Measurements from ENCODE around the gene PARVB. TPM values are rescaled to one million over a fixed set of nuclear protein-coding genes. Genes with fewer than 3 reads are reported as not detected.
A peak's percentile ranks its signal among the peaks of the same experiment; 100 is the strongest.

PARVB gene
- polyA plus RNA-seq, 1 donor (not counting 4 experiments of a cell fraction or from before 2014, with no cell fraction given): 10.5 TPM

DNA sequence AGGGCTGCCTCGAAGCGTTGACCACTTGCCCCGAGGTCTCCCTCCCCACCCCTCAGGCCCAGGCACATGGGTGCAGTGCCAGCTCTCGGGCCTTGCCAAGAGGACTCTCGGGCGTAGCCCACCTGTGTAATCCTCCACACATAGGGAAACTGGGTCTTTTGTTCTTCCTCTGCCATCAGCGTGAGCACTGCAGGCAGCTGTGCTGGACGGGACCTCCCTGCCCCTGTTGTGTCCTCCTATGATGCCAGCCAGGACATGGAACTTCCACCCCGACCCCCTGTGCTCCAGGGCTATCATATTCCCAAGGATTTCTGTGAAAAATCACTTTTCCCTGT is 66.4 kb downstream of the PARVB start:
- H3K36me3 ChIP-seq (ENCODE audit: control insufficient read depth in 2 of 2, extremely low read depth in 1 of 2, insufficient read depth in 2 of 2, low read length in 2 of 2): no peaks in the 10 kb centered on the region
- peaks cover 23% of the 10 kb centered on the region for H3K27me3 ChIP-seq (ENCODE audit: control insufficient read depth, extremely low read depth, insufficient read depth, low read length)
- H3K9me1 ChIP-seq (ENCODE audit: control insufficient read depth, extremely low read depth, insufficient read depth, low read length): no peaks in the 10 kb centered on the region
- H3K4me1 ChIP-seq (ENCODE audit: control insufficient read depth, extremely low read depth, insufficient read depth, low read length): peaks cover 8% of the 10 kb centered on the region
- DNase-seq (ENCODE audit: low read depth, low spot score): no peak
- H3K27ac ChIP-seq (ENCODE audit: control insufficient read depth, insufficient read depth, low read length): no peak overlapping the region
- dilution Hi-C loops (cut with MboI; ENCODE audit: extremely low pct_ligation_motif_present, low sequenced_read_pairs): no loop called here
- no peak overlapping the region for H3K9ac ChIP-seq (ENCODE audit: control insufficient read depth, extremely low read depth, insufficient read depth, low read length)
- H4K20me1 ChIP-seq (ENCODE audit: control insufficient read depth, extremely low read depth, insufficient read depth, low read length): no peaks in the 10 kb centered on the region
- H2AFZ ChIP-seq (ENCODE audit: control insufficient read depth, low read length): no peak overlapping the region
- H3K4me3 ChIP-seq (ENCODE audit: control insufficient read depth in 2 of 3, extremely low read depth in 1 of 3, insufficient read depth in 2 of 3, low read depth in 1 of 3, low read length in 3 of 3): no peak overlapping the region
- H3K4me2 ChIP-seq (ENCODE audit: control insufficient read depth, extremely low read depth, insufficient read depth, low read depth, low read length): no peak overlapping the region
- FAIRE-seq: no peak
- no peaks in the 10 kb centered on the region for H3K79me2 ChIP-seq (ENCODE audit: control insufficient read depth, insufficient read depth, low read length)
- no peaks in the 10 kb centered on the region for H3K9me3 ChIP-seq (ENCODE audit: control insufficient read depth, low read depth, low read length)
- TF ChIP-seq, protein P1, sequence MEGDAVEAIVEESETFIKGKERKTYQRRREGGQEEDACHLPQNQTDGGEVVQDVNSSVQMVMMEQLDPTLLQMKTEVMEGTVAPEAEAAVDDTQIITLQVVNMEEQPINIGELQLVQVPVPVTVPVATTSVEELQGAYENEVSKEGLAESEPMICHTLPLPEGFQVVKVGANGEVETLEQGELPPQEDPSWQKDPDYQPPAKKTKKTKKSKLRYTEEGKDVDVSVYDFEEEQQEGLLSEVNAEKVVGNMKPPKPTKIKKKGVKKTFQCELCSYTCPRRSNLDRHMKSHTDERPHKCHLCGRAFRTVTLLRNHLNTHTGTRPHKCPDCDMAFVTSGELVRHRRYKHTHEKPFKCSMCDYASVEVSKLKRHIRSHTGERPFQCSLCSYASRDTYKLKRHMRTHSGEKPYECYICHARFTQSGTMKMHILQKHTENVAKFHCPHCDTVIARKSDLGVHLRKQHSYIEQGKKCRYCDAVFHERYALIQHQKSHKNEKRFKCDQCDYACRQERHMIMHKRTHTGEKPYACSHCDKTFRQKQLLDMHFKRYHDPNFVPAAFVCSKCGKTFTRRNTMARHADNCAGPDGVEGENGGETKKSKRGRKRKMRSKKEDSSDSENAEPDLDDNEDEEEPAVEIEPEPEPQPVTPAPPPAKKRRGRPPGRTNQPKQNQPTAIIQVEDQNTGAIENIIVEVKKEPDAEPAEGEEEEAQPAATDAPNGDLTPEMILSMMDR (optimal IDR thresholded peaks at IDR 0.05 in 1 of 3, IDR thresholded peaks at IDR 0.05 in 1 of 3, conservative IDR thresholded peaks at IDR 0.05 in 1 of 3; ENCODE audit: extremely low read depth in 1 of 3, insufficient read depth in 2 of 3, low read length in 3 of 3): no peak
- no peak for TF ChIP-seq EZH2 (IDR thresholded peaks at IDR 0.05; ENCODE audit: low read length)

DNA sequence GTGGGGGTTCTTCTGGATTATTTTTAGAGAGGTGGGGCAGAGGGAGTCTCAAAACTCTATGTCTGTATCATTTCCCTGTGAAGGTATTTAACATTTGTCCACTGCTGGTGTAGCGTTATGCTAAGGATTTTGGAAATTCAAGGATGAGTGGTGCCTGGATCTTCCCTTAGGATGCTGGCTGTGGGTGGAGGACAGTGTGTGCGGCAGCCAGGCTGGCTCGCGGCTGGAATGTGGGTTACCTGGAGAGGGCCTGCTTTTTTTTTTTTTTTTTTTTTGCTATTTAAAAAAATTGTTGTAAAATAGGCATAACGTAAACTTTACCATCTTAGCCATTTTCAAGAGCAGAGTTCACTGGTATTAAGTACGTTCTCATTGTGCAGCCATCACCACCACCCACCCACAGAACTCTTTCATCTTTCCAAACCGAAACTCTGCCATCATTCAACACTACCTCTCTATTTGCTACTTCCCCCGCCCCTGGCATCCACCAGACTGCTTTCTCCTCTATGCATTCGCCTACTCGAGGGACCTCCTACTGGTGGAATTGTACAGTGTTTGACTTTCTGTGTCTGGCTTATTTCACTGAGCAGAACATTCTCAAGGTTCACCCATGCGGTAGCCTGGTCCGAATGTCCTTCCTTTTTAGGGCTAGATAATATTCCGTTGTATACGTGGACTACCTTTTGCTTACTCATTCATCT is 67.1 kb downstream of the PARVB start:
- H3K79me2 ChIP-seq (ENCODE audit: control insufficient read depth, insufficient read depth, low read length): no peaks in the 10 kb centered on the region
- dilution Hi-C loops (cut with MboI; ENCODE audit: extremely low pct_ligation_motif_present, low sequenced_read_pairs): no loop called here
- H3K27me3 ChIP-seq (ENCODE audit: control insufficient read depth, extremely low read depth, insufficient read depth, low read length): peaks cover 23% of the 10 kb centered on the region
- no peak overlapping the region for H3K4me3 ChIP-seq (ENCODE audit: control insufficient read depth in 2 of 3, extremely low read depth in 1 of 3, insufficient read depth in 2 of 3, low read depth in 1 of 3, low read length in 3 of 3)
- H4K20me1 ChIP-seq (ENCODE audit: control insufficient read depth, extremely low read depth, insufficient read depth, low read length): no peaks in the 10 kb centered on the region
- no peak overlapping the region for H2AFZ ChIP-seq (ENCODE audit: control insufficient read depth, low read length)
- H3K9me3 ChIP-seq (ENCODE audit: control insufficient read depth, low read depth, low read length): no peaks in the 10 kb centered on the region
- H3K4me2 ChIP-seq (ENCODE audit: control insufficient read depth, extremely low read depth, insufficient read depth, low read depth, low read length): no peak overlapping the region
- no peak overlapping the region for H3K9ac ChIP-seq (ENCODE audit: control insufficient read depth, extremely low read depth, insufficient read depth, low read length)
- TF ChIP-seq, protein P1 (optimal IDR thresholded peaks at IDR 0.05 in 1 of 3, IDR thresholded peaks at IDR 0.05 in 1 of 3, conservative IDR thresholded peaks at IDR 0.05 in 1 of 3; ENCODE audit: extremely low read depth in 1 of 3, insufficient read depth in 2 of 3, low read length in 3 of 3): peak; percentile 16 to 53 (median 33)
- no peak for TF ChIP-seq EZH2 (IDR thresholded peaks at IDR 0.05; ENCODE audit: low read length)
- H3K9me1 ChIP-seq (ENCODE audit: control insufficient read depth, extremely low read depth, insufficient read depth, low read length): no peaks in the 10 kb centered on the region
- no peak for DNase-seq (ENCODE audit: low read depth, low spot score)
- no peak for FAIRE-seq
- peaks cover 7% of the 10 kb centered on the region for H3K4me1 ChIP-seq (ENCODE audit: control insufficient read depth, extremely low read depth, insufficient read depth, low read length)
- no peak overlapping the region for H3K27ac ChIP-seq (ENCODE audit: control insufficient read depth, insufficient read depth, low read length)
- no peaks in the 10 kb centered on the region for H3K36me3 ChIP-seq (ENCODE audit: control insufficient read depth in 2 of 2, extremely low read depth in 1 of 2, insufficient read depth in 2 of 2, low read length in 2 of 2)
